ENCODE results near the gene VSTM4.

GRCh38 chr10:49151481-49151880 lies 36.2 kb upstream of the VSTM4 start:
- no peak for TF ChIP-seq CTCF (conservative IDR thresholded peaks at IDR 0.05; ENCODE audit: low read length)
- TF ChIP-seq EZH2phosphoT487 (IDR thresholded peaks at IDR 0.05; ENCODE audit: borderline replicate concordance, low read depth, low read length), result no peak
